Anterior cingulate cortex (tissue), 58 donors: Measurements from ENCODE around the gene BICC1.
A peak's percentile ranks its signal among the peaks of the same experiment; 100 is the strongest.

ENCODE experiments used
- DNase-seq, 58 donors: peaks; one replicate each; lab custom pipeline; 2025; lab: John Stamatoyannopoulos, UW

The BICC1 gene

GRCh38 chr10:58642916-58643428, 130.3 kb downstream of the BICC1 start:
- no peak for DNase-seq

- DNase-seq: no peak
Measured at GRCh38 chr10:58644311-58644710, 131.6 kb downstream of the BICC1 start.

GRCh38 chr10:58645416-58646146, 132.9 kb downstream of the BICC1 start:
- no peak for DNase-seq

GRCh38 chr10:58647376-58648112, 134.9 kb downstream of the BICC1 start:
- DNase-seq: no peak

- no peak for DNase-seq
Measured at GRCh38 chr10:58648131-58648530, 135.5 kb downstream of the BICC1 start.

GRCh38 chr10:58651040-58651439, 138.4 kb downstream of the BICC1 start:
- peak in 16 of 58 donors; percentile 1 to 12 (median 4) for DNase-seq

- no peak for DNase-seq
Measured at GRCh38 chr10:58651742-58652141, 139.1 kb downstream of the BICC1 start.

GRCh38 chr10:58653139-58653538, 140.5 kb downstream of the BICC1 start:
- no peak for DNase-seq

GRCh38 chr10:58660575-58661255, 148.0 kb downstream of the BICC1 start:
- DNase-seq: no peak

GRCh38 chr10:58661336-58661735, 148.7 kb downstream of the BICC1 start:
- no peak for DNase-seq

GRCh38 chr10:58661902-58662301, 149.2 kb downstream of the BICC1 start:
- DNase-seq: no peak

- DNase-seq: no peak
Measured at GRCh38 chr10:58662314-58662713, 149.6 kb downstream of the BICC1 start.

- no peak for DNase-seq
Measured at GRCh38 chr10:58665361-58665760, 152.7 kb downstream of the BICC1 start.

- no peak for DNase-seq
Measured at GRCh38 chr10:58666024-58666423, 153.4 kb downstream of the BICC1 start.

GRCh38 chr10:58667658-58668310, 155.1 kb downstream of the BICC1 start:
- no peak for DNase-seq

- DNase-seq: no peak
Measured at GRCh38 chr10:58672845-58673244, 160.2 kb downstream of the BICC1 start.

- no peak for DNase-seq
Measured at GRCh38 chr10:58674251-58674650, 161.6 kb downstream of the BICC1 start.

GRCh38 chr10:58675321-58675720, 162.6 kb downstream of the BICC1 start:
- DNase-seq: no peak

GRCh38 chr10:58691528-58691927, 178.9 kb downstream of the BICC1 start:
- DNase-seq: peak in 18 of 58 donors; percentile 1 to 22 (median 10)

- no peak for DNase-seq
Measured at GRCh38 chr10:58693919-58694318, 181.2 kb downstream of the BICC1 start.

- no peak for DNase-seq
Measured at GRCh38 chr10:58695022-58695421, 182.3 kb downstream of the BICC1 start.
